ENCODE results near the gene ITGA2B.

DNA sequence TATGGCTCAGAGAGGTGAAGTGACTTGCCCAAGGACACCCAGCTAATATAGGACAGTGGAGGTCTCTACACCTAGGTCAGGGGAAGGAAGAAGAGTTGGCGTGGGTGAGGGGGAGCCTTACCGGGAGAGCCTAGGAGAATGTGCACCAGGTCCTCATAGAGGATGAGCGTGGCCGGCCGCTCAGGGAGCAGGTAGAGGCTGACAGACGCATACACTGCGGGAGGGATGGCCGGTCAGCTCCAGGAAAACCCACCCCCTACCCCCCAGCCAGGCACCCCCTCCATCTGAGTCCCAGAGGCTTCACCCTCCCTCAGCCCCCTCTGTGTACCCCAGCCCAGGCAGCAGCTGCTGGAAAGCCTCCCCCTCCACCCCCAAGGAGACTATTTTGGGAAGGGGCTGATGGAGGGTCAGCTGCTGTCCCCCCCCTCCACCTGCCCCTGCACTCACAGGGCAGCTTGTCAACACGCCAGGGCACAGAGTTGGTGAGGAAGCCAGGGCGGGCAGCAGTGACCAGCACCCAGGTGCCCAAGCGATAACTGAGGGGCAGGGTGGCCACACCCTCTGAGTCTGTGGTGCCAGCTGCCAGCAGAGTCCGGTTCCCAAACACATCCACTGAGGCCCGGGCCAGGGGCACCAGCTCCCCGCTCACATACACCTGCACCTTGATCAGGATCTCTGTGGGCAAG, 29.8 kb downstream of the ITGA2B start:
- TF ChIP-seq TCF4 (CRISPR knock-in tag; IDR thresholded peaks at IDR 0.05; ENCODE audit: borderline replicate concordance) (no peak), ZFP3 (CRISPR knock-in tag; IDR thresholded peaks at IDR 0.05) (no peak), RARB (CRISPR knock-in tag; IDR thresholded peaks at IDR 0.05) (no peak), SNAI2 (CRISPR knock-in tag; IDR thresholded peaks at IDR 0.05) (no peak), ZNF70 (CRISPR knock-in tag; IDR thresholded peaks at IDR 0.05) (no peak), TOX (CRISPR knock-in tag; IDR thresholded peaks at IDR 0.05; ENCODE audit: borderline replicate concordance) (no peak)
- TF ChIP-seq, protein P1, sequence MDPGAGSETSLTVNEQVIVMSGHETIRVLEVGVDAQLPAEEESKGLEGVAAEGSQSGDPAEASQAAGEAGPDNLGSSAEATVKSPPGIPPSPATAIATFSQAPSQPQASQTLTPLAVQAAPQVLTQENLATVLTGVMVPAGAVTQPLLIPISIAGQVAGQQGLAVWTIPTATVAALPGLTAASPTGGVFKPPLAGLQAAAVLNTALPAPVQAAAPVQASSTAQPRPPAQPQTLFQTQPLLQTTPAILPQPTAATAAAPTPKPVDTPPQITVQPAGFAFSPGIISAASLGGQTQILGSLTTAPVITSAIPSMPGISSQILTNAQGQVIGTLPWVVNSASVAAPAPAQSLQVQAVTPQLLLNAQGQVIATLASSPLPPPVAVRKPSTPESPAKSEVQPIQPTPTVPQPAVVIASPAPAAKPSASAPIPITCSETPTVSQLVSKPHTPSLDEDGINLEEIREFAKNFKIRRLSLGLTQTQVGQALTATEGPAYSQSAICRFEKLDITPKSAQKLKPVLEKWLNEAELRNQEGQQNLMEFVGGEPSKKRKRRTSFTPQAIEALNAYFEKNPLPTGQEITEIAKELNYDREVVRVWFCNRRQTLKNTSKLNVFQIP (CRISPR knock-in tag; IDR thresholded peaks at IDR 0.05; ENCODE audit: borderline replicate concordance, low read depth): no peak

Data from SK-N-SH treated with all-trans-retinoic acid at 6 μM for 48 hours (cell line).